Astrocyte (in vitro differentiated cells and primary cell): ENCODE results near the gene UGT1A1. TPM values are rescaled to one million over a fixed set of nuclear protein-coding genes. Genes with fewer than 3 reads are reported as not detected.
"Not testable (repeated sequence)": the region's sequence is repeated elsewhere in the genome, so short reads cannot be mapped to it uniquely, and the experiment has no call there.

ENCODE experiments used
- DNase-seq: peaks from one replicate; pipeline ENCODE4 v3.0.0-alpha.2; 2010; ENCODE audit warnings: low read depth
- FAIRE-seq: peaks from 2 replicates; lab custom pipeline; 2011; peaks lifted over from hg19 to GRCh38; lab: Jason Lieb, UNC
- H2AFZ ChIP-seq: 2 replicates; pipeline ENCODE4 v1.6.0; 2012; ENCODE audit warnings: low read depth, low read length, inconsistent platforms
- H3K27ac ChIP-seq: 2 replicates; pipeline ENCODE4 v1.5.1; 2011; ENCODE audit warnings: low read depth, low read length, inconsistent platforms
- H3K27me3 ChIP-seq: 2 replicates; pipeline ENCODE4 v1.6.0; 2011; ENCODE audit warnings: low read length, inconsistent platforms; ENCODE audit not compliant: insufficient read depth
- H3K36me3 ChIP-seq: 2 replicates; pipeline ENCODE4 v1.5.1; 2011; ENCODE audit warnings: low read length, inconsistent platforms; ENCODE audit not compliant: insufficient read depth
- H3K4me1 ChIP-seq: 2 replicates; pipeline ENCODE4 v1.5.1; 2011; ENCODE audit warnings: low read length, inconsistent platforms; ENCODE audit not compliant: insufficient read depth
- H3K4me2 ChIP-seq: 2 replicates; pipeline ENCODE4 v1.6.0; 2012; ENCODE audit warnings: low read length, inconsistent platforms
- H3K4me3 ChIP-seq: 2 replicates; pipeline ENCODE4 v1.5.1; 2011; ENCODE audit warnings: low read depth, mild to moderate bottlenecking, low read length, inconsistent platforms; ENCODE audit not compliant: insufficient read depth
- H3K79me2 ChIP-seq: 2 replicates; pipeline ENCODE4 v1.6.0; 2012; ENCODE audit warnings: mild to moderate bottlenecking, low read length, inconsistent platforms; ENCODE audit not compliant: insufficient read depth
- H3K9ac ChIP-seq: 2 replicates; pipeline ENCODE4 v1.6.0; 2012; ENCODE audit warnings: mild to moderate bottlenecking, low read length, inconsistent platforms
- H3K9me3 ChIP-seq: 2 replicates; pipeline ENCODE4 v1.5.1; 2012; ENCODE audit warnings: low read depth, mild to moderate bottlenecking, low read length, inconsistent platforms; ENCODE audit not compliant: insufficient read depth
- H4K20me1 ChIP-seq: 2 replicates; pipeline ENCODE4 v1.6.0; 2012; ENCODE audit warnings: low read length, inconsistent platforms; ENCODE audit not compliant: insufficient read depth
- H3K27ac Mint-ChIP-seq: one replicate; pipeline ENCODE4 v1.8.0; 2021; ENCODE audit warnings: mild to moderate bottlenecking, mixed read lengths; ENCODE audit not compliant: unreplicated experiment
- H3K27me3 Mint-ChIP-seq: one replicate; pipeline ENCODE4 v1.8.0; 2021; ENCODE audit warnings: low read depth, mixed read lengths; ENCODE audit not compliant: unreplicated experiment
- H3K36me3 Mint-ChIP-seq: one replicate; pipeline ENCODE4 v1.8.0; 2021; ENCODE audit warnings: low read depth, mixed read lengths; ENCODE audit not compliant: unreplicated experiment
- H3K4me1 Mint-ChIP-seq: one replicate; pipeline ENCODE4 v1.8.0; 2021; ENCODE audit warnings: low read depth, mixed read lengths; ENCODE audit not compliant: unreplicated experiment
- H3K4me3 Mint-ChIP-seq: one replicate; pipeline ENCODE4 v1.8.0; 2021; ENCODE audit warnings: mild to moderate bottlenecking, moderate library complexity, mixed read lengths; ENCODE audit not compliant: unreplicated experiment
- H3K9me3 Mint-ChIP-seq: one replicate; pipeline ENCODE4 v1.8.0; 2021; ENCODE audit warnings: mild to moderate bottlenecking, mixed read lengths; ENCODE audit not compliant: unreplicated experiment
- CTCF ChIP-seq: IDR thresholded peaks from 2 replicates; pipeline ENCODE4 v1.5.1; 2011; ENCODE audit warnings: low read depth, mild to moderate bottlenecking, inconsistent platforms, low read length, moderate library complexity; ENCODE audit not compliant: insufficient read depth
- EZH2 ChIP-seq: IDR thresholded peaks from 2 replicates; pipeline ENCODE4 v1.6.1; 2012; ENCODE audit warnings: mild to moderate bottlenecking, low read length, inconsistent platforms; ENCODE audit not compliant: insufficient read depth
- total RNA-seq: library from RNA; stranded (reverse); gene quantifications from 2 replicates; pipeline ENCODE4 v1.2.1, GENCODE V29; 2021

Gene UGT1A1
- total RNA-seq, 1 donor from 2014 or later = not detected

- Mint-ChIP-seq H3K4me1 (no peaks in the 10 kb centered on the region), H3K27me3 (peaks cover 34% of the 10 kb centered on the region), H3K36me3 (peaks cover 4% of the 10 kb centered on the region), H3K27ac (no peak within 1 kb of the TSS), H3K9me3 (peaks cover 5% of the 10 kb centered on the region), H3K4me3 (no peak within 1 kb of the TSS)
- FAIRE-seq (no peak), DNase-seq (no peak)
- H3K4me2 ChIP-seq = no peak within 1 kb of the TSS
- no peaks in the 10 kb centered on the region for H3K79me2 ChIP-seq
- H4K20me1 ChIP-seq = no peaks in the 10 kb centered on the region
- H3K4me1 ChIP-seq = no peaks in the 10 kb centered on the region
- no peaks in the 10 kb centered on the region for H3K27me3 ChIP-seq
- H3K27ac ChIP-seq = no peak within 1 kb of the TSS
- H3K4me3 ChIP-seq = no peak within 1 kb of the TSS
- no peaks in the 10 kb centered on the region for H3K9me3 ChIP-seq
- no peaks in the 10 kb centered on the region for H3K36me3 ChIP-seq
- no peak within 1 kb of the TSS for H2AFZ ChIP-seq
- no peak within 1 kb of the TSS for H3K9ac ChIP-seq
- TF ChIP-seq CTCF = no peak
- TF ChIP-seq EZH2 = no peak
These were observed 31.3 kb upstream of the UGT1A1 start, which contains the start of gene UGT1A3 for GRCh38 chr2:233728723-233729301. TSS of gene UGT1A3 (plus strand) at chr2:233729042. CDS start at chr2:233729127, 85 bp downstream.

- FAIRE-seq, H4K20me1 ChIP-seq, H3K9ac ChIP-seq, H3K79me2 ChIP-seq, H3K4me3 ChIP-seq, H3K27ac Mint-ChIP-seq, H3K4me1 ChIP-seq, H3K9me3 ChIP-seq, H2AFZ ChIP-seq, H3K27ac ChIP-seq, H3K36me3 ChIP-seq, H3K4me2 ChIP-seq, H3K27me3 ChIP-seq, H3K9me3 Mint-ChIP-seq, H3K4me3 Mint-ChIP-seq, DNase-seq, H3K36me3 Mint-ChIP-seq, H3K4me1 Mint-ChIP-seq: not testable (repeated sequence)
- H3K27me3 Mint-ChIP-seq = peaks cover 20% of the 10 kb centered on the region
These were observed 23.0 kb upstream of the UGT1A1 start for GRCh38 chr2:233736868-233737653.

DNA sequence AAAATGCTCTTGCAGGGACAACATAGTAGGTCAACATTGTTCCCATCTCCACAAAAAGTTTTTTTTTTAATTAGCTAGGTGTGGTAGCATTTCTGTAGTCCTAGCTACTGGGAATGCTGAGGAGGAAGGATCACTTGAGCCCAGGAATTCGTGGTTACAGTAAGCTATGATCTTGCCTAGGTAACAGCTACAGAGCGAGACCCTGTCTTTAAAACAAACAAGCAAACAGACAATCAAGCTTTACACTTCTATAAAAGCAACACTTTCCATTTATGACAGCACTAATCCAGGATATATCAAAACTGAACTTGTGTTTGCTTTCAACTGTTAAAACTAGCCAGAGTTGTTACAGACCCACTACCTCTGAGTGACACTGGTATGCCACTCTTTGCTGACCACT lies 19.2 kb upstream of the UGT1A1 start:
- no peak for DNase-seq
- H3K79me2 ChIP-seq = no peaks in the 10 kb centered on the region
- H3K27ac ChIP-seq = no peak overlapping the region
- no peak overlapping the region for H3K4me2 ChIP-seq
- no peaks in the 10 kb centered on the region for H3K9me3 ChIP-seq
- H4K20me1 ChIP-seq = no peaks in the 10 kb centered on the region
- no peaks in the 10 kb centered on the region for H3K4me1 ChIP-seq
- Mint-ChIP-seq H3K27me3 (peaks cover 32% of the 10 kb centered on the region), H3K4me1 (no peaks in the 10 kb centered on the region), H3K4me3 (no peak overlapping the region), H3K9me3 (peaks cover 6% of the 10 kb centered on the region), H3K27ac (no peak overlapping the region), H3K36me3 (no peaks in the 10 kb centered on the region)
- H3K27me3 ChIP-seq = no peaks in the 10 kb centered on the region
- no peak overlapping the region for H2AFZ ChIP-seq
- FAIRE-seq = no peak
- no peaks in the 10 kb centered on the region for H3K36me3 ChIP-seq
- H3K4me3 ChIP-seq = no peak overlapping the region
- TF ChIP-seq CTCF (no peak), EZH2 (no peak)
- no peak overlapping the region for H3K9ac ChIP-seq
